GM12864 (cell line): ENCODE measurements around the gene ERC2.

ENCODE experiments used
- DNase-seq: peaks from one replicate; pipeline ENCODE4 v3.0.0-alpha.2; 2011; ENCODE audit warnings: low read depth
- H3K4me3 ChIP-seq: 2 replicates; pipeline ENCODE4 v1.5.1; 2011; ENCODE audit warnings: mild to moderate bottlenecking, low read depth, low read length, control low read depth
- TF ChIP-seq, protein P1 (sequence below): IDR thresholded peaks from 2 replicates; pipeline ENCODE4 v1.5.1; 2011; ENCODE audit warnings: low read depth, mild to moderate bottlenecking, moderate library complexity, low read length, control low read depth, inconsistent platforms; ENCODE audit errors: missing control alignments

Gene ERC2

DNA sequence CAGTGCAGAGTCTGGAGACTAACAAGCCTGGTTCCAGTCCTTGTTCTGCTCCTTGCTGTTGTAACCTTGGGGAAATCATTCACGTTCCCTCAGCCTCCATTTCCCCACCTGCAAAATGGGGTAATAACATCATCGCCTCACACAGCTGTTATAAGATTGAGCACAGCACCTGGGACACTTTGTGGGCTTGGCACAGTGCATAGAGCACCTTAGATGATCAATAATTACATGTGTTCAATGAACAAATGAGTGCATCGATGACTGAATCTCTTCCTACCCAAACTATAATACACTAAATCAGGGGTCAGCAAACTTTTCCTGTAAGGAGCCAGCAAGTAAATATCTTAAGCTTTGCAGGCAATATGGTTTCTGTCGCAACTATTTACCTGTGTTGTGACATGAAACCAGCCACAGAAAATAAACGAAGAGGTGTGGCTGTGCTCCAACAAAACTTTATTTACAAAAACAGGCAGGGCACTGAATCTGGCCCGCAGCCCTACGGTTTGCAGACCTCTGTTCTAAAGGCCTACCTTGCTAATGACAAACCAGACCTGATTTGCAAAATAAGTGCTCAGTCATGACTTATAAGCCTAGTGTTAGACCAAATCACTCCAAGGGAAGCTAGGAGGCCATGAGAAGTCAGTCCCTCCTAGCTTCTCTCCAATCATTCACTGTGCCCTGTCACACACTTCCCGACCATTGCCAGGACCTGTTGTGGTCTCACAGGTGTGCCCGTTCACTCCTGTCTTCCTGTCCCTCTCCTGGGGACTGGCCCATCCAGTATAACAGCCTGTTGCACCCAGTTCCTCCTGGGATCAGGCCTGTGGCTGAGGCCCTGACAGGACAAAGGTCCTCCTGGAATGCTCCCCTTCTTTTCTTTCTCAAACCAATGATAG, 831.7 kb downstream of the ERC2 start:
- H3K4me3 ChIP-seq: no peak overlapping the region
- TF ChIP-seq, protein P1, sequence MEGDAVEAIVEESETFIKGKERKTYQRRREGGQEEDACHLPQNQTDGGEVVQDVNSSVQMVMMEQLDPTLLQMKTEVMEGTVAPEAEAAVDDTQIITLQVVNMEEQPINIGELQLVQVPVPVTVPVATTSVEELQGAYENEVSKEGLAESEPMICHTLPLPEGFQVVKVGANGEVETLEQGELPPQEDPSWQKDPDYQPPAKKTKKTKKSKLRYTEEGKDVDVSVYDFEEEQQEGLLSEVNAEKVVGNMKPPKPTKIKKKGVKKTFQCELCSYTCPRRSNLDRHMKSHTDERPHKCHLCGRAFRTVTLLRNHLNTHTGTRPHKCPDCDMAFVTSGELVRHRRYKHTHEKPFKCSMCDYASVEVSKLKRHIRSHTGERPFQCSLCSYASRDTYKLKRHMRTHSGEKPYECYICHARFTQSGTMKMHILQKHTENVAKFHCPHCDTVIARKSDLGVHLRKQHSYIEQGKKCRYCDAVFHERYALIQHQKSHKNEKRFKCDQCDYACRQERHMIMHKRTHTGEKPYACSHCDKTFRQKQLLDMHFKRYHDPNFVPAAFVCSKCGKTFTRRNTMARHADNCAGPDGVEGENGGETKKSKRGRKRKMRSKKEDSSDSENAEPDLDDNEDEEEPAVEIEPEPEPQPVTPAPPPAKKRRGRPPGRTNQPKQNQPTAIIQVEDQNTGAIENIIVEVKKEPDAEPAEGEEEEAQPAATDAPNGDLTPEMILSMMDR: no peak
- DNase-seq: no peak

DNA sequence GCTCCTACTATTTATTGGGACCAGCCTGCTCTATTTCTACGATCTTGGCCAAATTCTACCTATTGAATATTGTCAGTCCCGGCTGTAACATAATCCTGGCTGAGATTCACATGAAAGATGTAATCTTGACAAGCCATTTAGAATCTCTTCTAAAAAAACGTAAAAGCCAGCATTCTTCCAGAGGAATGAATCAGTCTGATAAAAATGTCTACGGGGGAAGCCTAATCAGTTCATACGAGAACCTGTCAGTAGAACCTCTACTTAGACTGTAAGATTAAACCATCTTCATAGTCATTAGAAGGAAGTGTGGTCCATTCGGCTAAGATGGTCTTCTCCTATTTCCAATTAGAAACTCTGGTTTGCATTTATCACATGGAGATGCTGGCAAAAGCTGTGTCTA, 833.9 kb downstream of the ERC2 start:
- TF ChIP-seq, protein P1: no peak
- DNase-seq: no peak
- H3K4me3 ChIP-seq: no peak overlapping the region

GRCh38 chr3:55633333-55633732, 834.9 kb downstream of the ERC2 start:
- no peak for DNase-seq
- TF ChIP-seq, protein P1: no peak
- H3K4me3 ChIP-seq: no peak overlapping the region

DNA sequence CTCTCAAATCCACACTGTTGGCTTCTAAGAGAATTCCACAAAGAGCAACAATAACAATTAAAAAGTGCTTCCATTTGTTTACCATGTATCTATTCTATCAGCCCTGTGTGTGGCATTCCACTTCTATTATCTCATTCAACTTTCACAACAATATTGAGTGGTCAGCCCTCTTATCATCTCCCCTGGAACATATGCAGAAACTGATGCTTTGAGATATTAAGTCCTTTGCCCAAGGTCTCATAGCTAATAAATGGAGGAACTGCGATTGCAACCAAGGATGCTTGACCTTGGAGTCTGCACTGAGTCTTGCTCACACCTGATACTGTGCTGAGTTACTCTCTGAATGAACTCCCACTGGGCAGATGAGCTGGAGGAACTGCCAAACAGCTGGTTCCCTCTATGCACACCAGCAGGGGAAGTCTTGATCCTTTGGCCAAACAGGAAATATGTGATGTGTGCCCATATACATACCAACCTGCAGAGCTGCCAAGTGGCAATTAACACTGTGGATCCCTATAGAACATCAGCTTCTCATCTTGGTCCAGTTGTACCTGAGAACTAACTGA, 836.4 kb downstream of the ERC2 start:
- TF ChIP-seq, protein P1: peak; percentile 6
- no peak overlapping the region for H3K4me3 ChIP-seq
- DNase-seq: no peak

GRCh38 chr3:55630921-55631299, 837.4 kb downstream of the ERC2 start:
- DNase-seq: no peak
- TF ChIP-seq, protein P1: no peak
- H3K4me3 ChIP-seq: no peak overlapping the region

DNA sequence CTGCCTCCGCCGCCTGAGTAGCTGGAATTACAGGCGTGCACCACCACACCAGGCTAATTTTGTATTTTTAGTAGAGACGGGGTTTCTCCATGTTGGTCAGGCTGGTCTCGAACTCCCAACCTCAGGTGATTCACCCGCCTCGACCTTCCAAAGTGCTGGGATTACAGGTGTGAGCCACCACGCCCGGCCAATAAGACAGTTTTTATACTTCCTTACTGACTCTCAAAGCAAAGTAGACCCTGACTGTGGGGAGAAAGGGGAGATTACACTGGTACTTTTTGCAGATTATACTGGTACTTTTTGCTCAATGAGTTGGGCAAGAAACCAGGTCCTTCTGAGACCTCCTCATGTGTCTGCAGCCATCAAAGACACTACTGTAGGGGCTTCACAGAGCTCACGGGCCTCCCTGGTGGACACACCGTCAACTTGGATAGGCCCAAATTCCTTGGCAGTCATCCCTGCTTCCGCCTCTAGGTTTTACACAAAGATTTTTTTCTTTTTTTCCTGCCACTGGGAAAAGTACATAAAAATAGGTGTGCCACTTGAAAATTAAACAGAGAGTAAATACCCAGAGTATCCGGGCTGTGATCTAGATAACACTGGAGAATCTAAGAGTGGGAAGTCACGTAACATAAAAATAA, 837.9 kb downstream of the ERC2 start:
- TF ChIP-seq, protein P1: no peak
- DNase-seq: no peak
- H3K4me3 ChIP-seq: no peak overlapping the region

- DNase-seq: no peak
- no peak overlapping the region for H3K4me3 ChIP-seq
- TF ChIP-seq, protein P1: no peak
Observed at GRCh38 chr3:55629432-55629831, 838.8 kb downstream of the ERC2 start.
